DOHH2 (cell line): ENCODE results near the gene CMTM2.

ENCODE experiments used
- H3F3A ChIP-seq: fragments of 200-600 bp; sonication (generic), shearing (Covaris generic); 2 replicates; pipeline ENCODE4 v1.6.0; 2016; ENCODE audit warnings: antibody characterized with exemption, mild to moderate bottlenecking; ENCODE audit not compliant: control insufficient read depth, insufficient read depth
- H3K27ac ChIP-seq: fragments of 200-600 bp; sonication (generic); 2 replicates; pipeline ENCODE4 v1.5.1; 2014; ENCODE audit warnings: low read depth, mild to moderate bottlenecking, low read length, moderate library complexity
- H3K27me3 ChIP-seq: fragments of 200-600 bp; sonication (generic); 2 replicates; pipeline ENCODE4 v1.6.1; 2014; ENCODE audit warnings: mild to moderate bottlenecking, low read length, mixed read lengths; ENCODE audit not compliant: control insufficient read depth
- H3K36me3 ChIP-seq: fragments of 200-600 bp; sonication (generic); 2 replicates; pipeline ENCODE4 v1.6.1; 2014; ENCODE audit warnings: mild to moderate bottlenecking, low read length, moderate library complexity, mixed read lengths; ENCODE audit not compliant: control insufficient read depth
- H3K4me1 ChIP-seq: fragments of 200-600 bp; sonication (generic); 2 replicates; pipeline ENCODE4 v1.6.1; 2014; ENCODE audit warnings: mild to moderate bottlenecking, low read length, mixed read lengths; ENCODE audit not compliant: control insufficient read depth
- H3K4me2 ChIP-seq: fragments of 200-600 bp; sonication (generic); 2 replicates; pipeline ENCODE4 v1.6.0; 2014; ENCODE audit warnings: mild to moderate bottlenecking, low read length, moderate library complexity
- H3K4me3 ChIP-seq: fragments of 200-600 bp; sonication (generic); 2 replicates; pipeline ENCODE4 v1.5.1; 2014; ENCODE audit warnings: mild to moderate bottlenecking, low read length, mixed read lengths
- H3K79me2 ChIP-seq: fragments of 200-600 bp; sonication (generic); 2 replicates; pipeline ENCODE4 v1.6.1; 2014; ENCODE audit warnings: mild to moderate bottlenecking, low read length, mixed read lengths; ENCODE audit not compliant: control insufficient read depth
- H3K9me2 ChIP-seq: fragments of 200-600 bp; sonication (generic); replicated peaks from 2 replicates; pipeline ENCODE4 v1.6.1; 2014; ENCODE audit warnings: mild to moderate bottlenecking, low read length, mixed read lengths; ENCODE audit not compliant: control insufficient read depth
- H3K9me3 ChIP-seq: fragments of 200-600 bp; sonication (generic); 2 replicates; pipeline ENCODE4 v1.6.1; 2014; ENCODE audit warnings: antibody characterized with exemption, low read length, mixed read lengths; ENCODE audit not compliant: control insufficient read depth, insufficient read depth
- H4K20me1 ChIP-seq: fragments of 200-600 bp; sonication (generic); 2 replicates; pipeline ENCODE4 v1.6.0; 2014; ENCODE audit warnings: low read depth, mild to moderate bottlenecking, antibody characterized with exemption, low read length, moderate library complexity; ENCODE audit not compliant: control insufficient read depth, insufficient read depth
- EZH2phosphoT487 ChIP-seq: fragments of 200-600 bp; sonication (generic); IDR thresholded peaks from 2 replicates; pipeline ENCODE4 v1.6.1; 2017; ENCODE audit warnings: borderline replicate concordance, mild to moderate bottlenecking, antibody characterized with exemption, low read length, moderate library complexity, mixed read lengths
- TF ChIP-seq, protein P1 (sequence below): fragments of 200-600 bp; sonication (generic); IDR thresholded peaks from one replicate; pipeline ENCODE4 v1.5.1; 2014; ENCODE audit warnings: antibody characterized with exemption, mild to moderate bottlenecking, low read depth, low read length; ENCODE audit not compliant: poor library complexity, severe bottlenecking

Gene CMTM2

DNA sequence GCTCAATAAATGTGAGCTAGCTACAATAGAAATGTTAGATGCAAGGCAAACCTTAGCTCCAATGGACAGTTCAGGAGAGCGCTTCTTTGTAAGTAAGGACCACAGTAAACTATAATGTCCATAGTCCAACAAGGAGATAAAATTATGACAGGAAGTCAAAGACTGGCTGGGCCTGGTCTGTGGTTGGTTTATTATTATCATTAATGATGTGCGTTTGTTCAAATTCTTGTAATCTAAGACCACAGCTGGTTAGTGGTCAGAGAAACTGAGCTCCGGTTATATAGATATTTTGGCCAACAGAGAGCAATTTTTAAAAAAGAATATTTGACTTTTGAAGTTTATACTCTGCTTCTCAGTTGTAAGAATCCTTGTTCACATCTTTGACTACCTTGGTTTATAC lies 4.7 kb upstream of the CMTM2 start:
- TF ChIP-seq, protein P1, sequence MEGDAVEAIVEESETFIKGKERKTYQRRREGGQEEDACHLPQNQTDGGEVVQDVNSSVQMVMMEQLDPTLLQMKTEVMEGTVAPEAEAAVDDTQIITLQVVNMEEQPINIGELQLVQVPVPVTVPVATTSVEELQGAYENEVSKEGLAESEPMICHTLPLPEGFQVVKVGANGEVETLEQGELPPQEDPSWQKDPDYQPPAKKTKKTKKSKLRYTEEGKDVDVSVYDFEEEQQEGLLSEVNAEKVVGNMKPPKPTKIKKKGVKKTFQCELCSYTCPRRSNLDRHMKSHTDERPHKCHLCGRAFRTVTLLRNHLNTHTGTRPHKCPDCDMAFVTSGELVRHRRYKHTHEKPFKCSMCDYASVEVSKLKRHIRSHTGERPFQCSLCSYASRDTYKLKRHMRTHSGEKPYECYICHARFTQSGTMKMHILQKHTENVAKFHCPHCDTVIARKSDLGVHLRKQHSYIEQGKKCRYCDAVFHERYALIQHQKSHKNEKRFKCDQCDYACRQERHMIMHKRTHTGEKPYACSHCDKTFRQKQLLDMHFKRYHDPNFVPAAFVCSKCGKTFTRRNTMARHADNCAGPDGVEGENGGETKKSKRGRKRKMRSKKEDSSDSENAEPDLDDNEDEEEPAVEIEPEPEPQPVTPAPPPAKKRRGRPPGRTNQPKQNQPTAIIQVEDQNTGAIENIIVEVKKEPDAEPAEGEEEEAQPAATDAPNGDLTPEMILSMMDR, result no peak
- no peaks in the 10 kb centered on the region for H3K9me2 ChIP-seq
- no peaks in the 10 kb centered on the region for H3K36me3 ChIP-seq
- no peaks in the 10 kb centered on the region for H3K9me3 ChIP-seq
- H3K27ac ChIP-seq, result no peak overlapping the region
- H3K27me3 ChIP-seq, result no peaks in the 10 kb centered on the region
- H3K4me2 ChIP-seq, result no peak overlapping the region
- H3K4me3 ChIP-seq, result no peak overlapping the region
- H4K20me1 ChIP-seq, result no peaks in the 10 kb centered on the region
- no peaks in the 10 kb centered on the region for H3F3A ChIP-seq
- no peaks in the 10 kb centered on the region for H3K4me1 ChIP-seq
- H3K79me2 ChIP-seq, result no peaks in the 10 kb centered on the region

DNA sequence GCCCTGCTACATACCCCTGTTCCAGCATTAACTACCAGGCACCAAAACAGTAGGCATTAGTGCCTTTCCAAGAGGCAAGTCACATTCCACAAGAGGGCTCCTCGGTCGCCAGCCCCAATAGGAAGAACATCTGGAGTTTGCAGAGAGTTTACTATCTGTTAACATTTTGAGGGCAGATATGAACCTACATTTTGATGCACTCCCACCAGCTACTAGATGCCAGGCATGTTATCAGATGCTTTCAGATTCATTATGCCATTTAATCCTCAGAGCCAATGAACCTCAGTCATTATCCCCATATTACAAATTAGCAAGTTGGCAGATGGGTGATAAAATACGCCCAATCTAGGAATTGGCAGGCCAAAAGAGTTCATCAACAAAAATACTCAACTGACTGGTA lies 4.2 kb upstream of the CMTM2 start:
- no peaks in the 10 kb centered on the region for H3K9me2 ChIP-seq
- H3K4me1 ChIP-seq, result no peaks in the 10 kb centered on the region
- no peaks in the 10 kb centered on the region for H3K36me3 ChIP-seq
- no peak for TF ChIP-seq EZH2phosphoT487
- TF ChIP-seq, protein P1, result no peak
- no peaks in the 10 kb centered on the region for H3K79me2 ChIP-seq
- H3K4me3 ChIP-seq, result no peak overlapping the region
- H3K4me2 ChIP-seq, result no peak overlapping the region
- H3K27me3 ChIP-seq, result no peaks in the 10 kb centered on the region
- no peak overlapping the region for H3K27ac ChIP-seq
- no peaks in the 10 kb centered on the region for H4K20me1 ChIP-seq
- no peaks in the 10 kb centered on the region for H3F3A ChIP-seq
- H3K9me3 ChIP-seq, result no peaks in the 10 kb centered on the region

DNA sequence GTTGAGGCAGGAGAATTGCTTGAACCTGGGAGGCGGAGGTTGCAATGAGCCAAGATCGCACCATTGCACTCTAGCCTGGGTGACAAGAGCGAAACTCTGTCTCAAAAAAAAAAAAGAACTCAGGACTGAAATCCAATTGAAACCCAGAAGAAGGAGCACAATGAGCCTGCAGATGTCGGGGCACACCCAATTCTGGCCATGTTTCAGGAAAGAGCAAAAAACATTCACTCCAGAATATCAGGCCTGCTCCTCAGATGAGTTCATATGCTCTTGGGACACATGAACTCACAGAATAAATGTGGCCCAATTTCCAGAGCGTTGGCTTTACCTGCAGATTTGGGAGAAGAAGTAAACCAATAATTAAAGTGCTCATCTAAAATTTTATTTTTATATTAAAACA lies 3.0 kb upstream of the CMTM2 start:
- H3K27me3 ChIP-seq, result no peaks in the 10 kb centered on the region
- H4K20me1 ChIP-seq, result no peaks in the 10 kb centered on the region
- H3K4me1 ChIP-seq, result no peaks in the 10 kb centered on the region
- H3K4me3 ChIP-seq, result no peak overlapping the region
- no peaks in the 10 kb centered on the region for H3K79me2 ChIP-seq
- no peak for TF ChIP-seq EZH2phosphoT487
- TF ChIP-seq, protein P1, result no peak
- no peaks in the 10 kb centered on the region for H3K36me3 ChIP-seq
- no peaks in the 10 kb centered on the region for H3F3A ChIP-seq
- H3K4me2 ChIP-seq, result no peak overlapping the region
- H3K27ac ChIP-seq, result no peak overlapping the region
- no peaks in the 10 kb centered on the region for H3K9me3 ChIP-seq
- no peaks in the 10 kb centered on the region for H3K9me2 ChIP-seq
